ENCODE results near the gene MARCO.

GRCh38 chr2:118903551-118904479, 38.2 kb upstream of the MARCO start:
- TF ChIP-seq POLR2AphosphoS5 (IDR thresholded peaks at IDR 0.05; ENCODE audit: low read depth, low read length) (no peak), CTCF (IDR thresholded peaks at IDR 0.05) (no peak), REST (IDR thresholded peaks at IDR 0.05; ENCODE audit: insufficient read depth in 1 of 2, low read depth in 2 of 2, low read length in 1 of 2) (no peak), TCF7L2 (IDR thresholded peaks at IDR 0.05; ENCODE audit: low read depth, low read length) (no peak)
